ENCODE data around the gene SPDYE6. TPM values are rescaled to one million over a fixed set of nuclear protein-coding genes. Genes with fewer than 3 reads are reported as not detected.

Gene SPDYE6
- polyA plus RNA-seq, 1 donor (not counting 4 experiments of a cell fraction or from before 2014, with no cell fraction given): not detected

DNA sequence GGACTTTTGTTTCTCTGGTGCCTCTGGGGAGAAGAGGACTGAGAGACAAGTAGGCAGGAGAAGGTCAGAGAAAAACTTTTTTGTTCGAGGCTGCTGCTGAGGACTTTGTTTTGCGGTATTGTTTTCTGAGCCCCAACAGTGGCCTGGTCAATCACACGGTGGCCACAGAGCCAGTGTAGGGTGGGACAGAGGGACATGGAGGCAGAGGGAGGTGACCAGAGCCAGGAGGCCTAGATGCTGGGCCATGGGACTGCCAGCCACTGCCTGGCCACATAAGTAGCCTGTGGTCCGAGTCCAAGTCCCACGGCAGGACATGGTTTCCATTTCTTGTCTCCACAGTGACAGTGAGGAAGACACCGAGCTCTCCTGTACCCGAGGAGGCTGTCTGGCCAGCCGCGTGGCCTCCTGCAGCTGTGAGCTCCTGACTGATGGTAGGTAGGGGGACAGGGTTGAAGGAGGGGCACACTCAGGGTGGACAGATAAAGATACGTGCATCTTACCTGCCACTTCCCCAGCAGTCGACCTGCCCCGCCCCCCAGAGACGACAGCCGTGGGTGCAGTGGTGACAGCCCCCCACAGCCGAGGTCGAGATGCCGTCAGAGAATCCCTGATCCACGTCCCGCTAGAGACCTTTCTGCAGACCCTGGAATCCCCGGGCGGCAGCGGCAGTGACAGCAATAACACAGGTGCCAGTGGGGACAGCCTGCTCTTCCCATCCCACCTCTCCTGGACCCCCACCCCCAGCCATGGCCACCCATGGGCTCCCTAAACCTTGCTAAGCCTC, 42.1 kb downstream of the SPDYE6 start:
- dilution Hi-C loops (cut with MboI; ENCODE audit: extremely low pct_ligation_motif_present, low sequenced_read_pairs): no loop called here
- H3K79me2 ChIP-seq (ENCODE audit: control insufficient read depth, insufficient read depth, low read length): no peaks in the 10 kb centered on the region
- H3K4me2 ChIP-seq (ENCODE audit: control insufficient read depth, extremely low read depth, insufficient read depth, low read depth, low read length): no peak overlapping the region
- no peaks in the 10 kb centered on the region for H3K36me3 ChIP-seq (ENCODE audit: control insufficient read depth in 2 of 2, extremely low read depth in 1 of 2, insufficient read depth in 2 of 2, low read length in 2 of 2)
- no peaks in the 10 kb centered on the region for H3K9me3 ChIP-seq (ENCODE audit: control insufficient read depth, low read depth, low read length)
- peaks cover 4% of the 10 kb centered on the region for H4K20me1 ChIP-seq (ENCODE audit: control insufficient read depth, extremely low read depth, insufficient read depth, low read length)
- TF ChIP-seq, protein P1, sequence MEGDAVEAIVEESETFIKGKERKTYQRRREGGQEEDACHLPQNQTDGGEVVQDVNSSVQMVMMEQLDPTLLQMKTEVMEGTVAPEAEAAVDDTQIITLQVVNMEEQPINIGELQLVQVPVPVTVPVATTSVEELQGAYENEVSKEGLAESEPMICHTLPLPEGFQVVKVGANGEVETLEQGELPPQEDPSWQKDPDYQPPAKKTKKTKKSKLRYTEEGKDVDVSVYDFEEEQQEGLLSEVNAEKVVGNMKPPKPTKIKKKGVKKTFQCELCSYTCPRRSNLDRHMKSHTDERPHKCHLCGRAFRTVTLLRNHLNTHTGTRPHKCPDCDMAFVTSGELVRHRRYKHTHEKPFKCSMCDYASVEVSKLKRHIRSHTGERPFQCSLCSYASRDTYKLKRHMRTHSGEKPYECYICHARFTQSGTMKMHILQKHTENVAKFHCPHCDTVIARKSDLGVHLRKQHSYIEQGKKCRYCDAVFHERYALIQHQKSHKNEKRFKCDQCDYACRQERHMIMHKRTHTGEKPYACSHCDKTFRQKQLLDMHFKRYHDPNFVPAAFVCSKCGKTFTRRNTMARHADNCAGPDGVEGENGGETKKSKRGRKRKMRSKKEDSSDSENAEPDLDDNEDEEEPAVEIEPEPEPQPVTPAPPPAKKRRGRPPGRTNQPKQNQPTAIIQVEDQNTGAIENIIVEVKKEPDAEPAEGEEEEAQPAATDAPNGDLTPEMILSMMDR (optimal IDR thresholded peaks at IDR 0.05 in 1 of 3, IDR thresholded peaks at IDR 0.05 in 1 of 3, conservative IDR thresholded peaks at IDR 0.05 in 1 of 3; ENCODE audit: extremely low read depth in 1 of 3, insufficient read depth in 2 of 3, low read length in 3 of 3): no peak
- no peak for TF ChIP-seq EZH2 (IDR thresholded peaks at IDR 0.05; ENCODE audit: low read length)
- FAIRE-seq: no peak
- no peak overlapping the region for H3K9ac ChIP-seq (ENCODE audit: control insufficient read depth, extremely low read depth, insufficient read depth, low read length)
- H3K27ac ChIP-seq (ENCODE audit: control insufficient read depth, insufficient read depth, low read length): no peak overlapping the region
- H3K9me1 ChIP-seq (ENCODE audit: control insufficient read depth, extremely low read depth, insufficient read depth, low read length): no peaks in the 10 kb centered on the region
- H2AFZ ChIP-seq (ENCODE audit: control insufficient read depth, low read length): no peak overlapping the region
- H3K27me3 ChIP-seq (ENCODE audit: control insufficient read depth, extremely low read depth, insufficient read depth, low read length): no peaks in the 10 kb centered on the region
- DNase-seq (ENCODE audit: low read depth, low spot score): no peak
- no peak overlapping the region for H3K4me3 ChIP-seq (ENCODE audit: control insufficient read depth in 2 of 3, extremely low read depth in 1 of 3, insufficient read depth in 2 of 3, low read depth in 1 of 3, low read length in 3 of 3)
- H3K4me1 ChIP-seq (ENCODE audit: control insufficient read depth, extremely low read depth, insufficient read depth, low read length): peaks cover 6% of the 10 kb centered on the region

DNA sequence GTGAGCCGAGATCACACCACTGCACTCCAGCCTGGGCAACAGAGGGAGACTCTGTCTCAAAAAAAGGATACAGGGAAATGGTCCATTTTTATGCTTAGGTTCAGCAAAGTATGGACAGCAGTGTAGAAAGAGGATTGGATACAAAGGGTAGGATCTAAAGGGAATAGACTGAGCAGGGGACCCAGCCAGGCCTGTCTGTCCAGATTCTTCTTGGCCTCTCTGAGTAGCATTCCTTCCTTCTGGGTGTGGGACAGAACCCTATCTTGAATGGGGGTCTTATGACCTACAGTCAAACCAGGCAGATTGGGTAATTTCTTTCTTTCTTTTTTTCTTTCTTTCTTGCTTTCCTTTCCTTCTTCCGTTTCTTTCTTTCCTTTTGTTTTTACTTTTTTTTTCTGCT, 43.9 kb downstream of the SPDYE6 start:
- dilution Hi-C loops (cut with MboI; ENCODE audit: extremely low pct_ligation_motif_present, low sequenced_read_pairs): no loop called here
- Histone ChIP-seq H3K27me3 (ENCODE audit: control insufficient read depth, extremely low read depth, insufficient read depth, low read length) (no peaks in the 10 kb centered on the region), H3K36me3 (ENCODE audit: control insufficient read depth in 2 of 2, extremely low read depth in 1 of 2, insufficient read depth in 2 of 2, low read length in 2 of 2) (no peaks in the 10 kb centered on the region), H2AFZ (ENCODE audit: control insufficient read depth, low read length) (no peak overlapping the region), H3K9me3 (ENCODE audit: control insufficient read depth, low read depth, low read length) (no peaks in the 10 kb centered on the region), H3K4me1 (ENCODE audit: control insufficient read depth, extremely low read depth, insufficient read depth, low read length) (no peaks in the 10 kb centered on the region), H3K9me1 (ENCODE audit: control insufficient read depth, extremely low read depth, insufficient read depth, low read length) (no peaks in the 10 kb centered on the region), H3K4me2 (ENCODE audit: control insufficient read depth, extremely low read depth, insufficient read depth, low read depth, low read length) (no peak overlapping the region), H4K20me1 (ENCODE audit: control insufficient read depth, extremely low read depth, insufficient read depth, low read length) (no peaks in the 10 kb centered on the region), H3K27ac (ENCODE audit: control insufficient read depth, insufficient read depth, low read length) (no peak overlapping the region), H3K79me2 (ENCODE audit: control insufficient read depth, insufficient read depth, low read length) (no peaks in the 10 kb centered on the region), H3K9ac (ENCODE audit: control insufficient read depth, extremely low read depth, insufficient read depth, low read length) (no peak overlapping the region), H3K4me3 (ENCODE audit: control insufficient read depth in 2 of 3, extremely low read depth in 1 of 3, insufficient read depth in 2 of 3, low read depth in 1 of 3, low read length in 3 of 3) (no peak overlapping the region)
- TF ChIP-seq, protein P1 (optimal IDR thresholded peaks at IDR 0.05 in 1 of 3, IDR thresholded peaks at IDR 0.05 in 1 of 3, conservative IDR thresholded peaks at IDR 0.05 in 1 of 3; ENCODE audit: extremely low read depth in 1 of 3, insufficient read depth in 2 of 3, low read length in 3 of 3): no peak
- TF ChIP-seq EZH2 (IDR thresholded peaks at IDR 0.05; ENCODE audit: low read length): no peak
- FAIRE-seq (no peak), DNase-seq (ENCODE audit: low read depth, low spot score) (no peak)
